ENCODE data around the gene DYNAP. TPM values are rescaled to one million over a fixed set of nuclear protein-coding genes. Genes with fewer than 3 reads are reported as not detected.

The DYNAP gene
- polyA plus RNA-seq, result 0.37 TPM
- long read RNA-seq, donor 1, result 0 reads
- long read RNA-seq, donor 2, result 0 reads
- long read RNA-seq, donor 3, result 0 reads
- long read RNA-seq, donor 4, result 0 reads
- long read RNA-seq, donor 5, result 0 reads
- long read RNA-seq, donor 6, result 0 reads
- long read RNA-seq, donor 7, result 0 reads
- long read RNA-seq, donor 8, result 0 reads
- long read RNA-seq, donor 9, result 0 reads
- long read RNA-seq, donor 10, result 0 reads
- long read RNA-seq, donor 11, result 0 reads

- WGBS (ENCODE audit: insufficient coverage, low lambda C conversion rate), result no CpG with 5 or more reads among the region's 5 CpGs
- no peak within 1 kb of the TSS for H3K4me3 ChIP-seq (ENCODE audit: low read length)
- H3K36me3 ChIP-seq (ENCODE audit: control insufficient read depth, insufficient read depth, low read length), result no peaks in the 10 kb centered on the region
- no peaks in the 10 kb centered on the region for H3K4me1 ChIP-seq (ENCODE audit: control insufficient read depth, insufficient read depth, low read length)
- no peaks in the 10 kb centered on the region for H3K27me3 ChIP-seq (ENCODE audit: control insufficient read depth, insufficient read depth, low read length)
- DNase-seq, result no peak
- H3K9me3 ChIP-seq (ENCODE audit: control insufficient read depth, low read depth, low read length), result no peaks in the 10 kb centered on the region
- H3K27ac ChIP-seq (ENCODE audit: low read length), result no peak within 1 kb of the TSS
Measured at GRCh38 chr18:54590945-54591344, at the start of gene DYNAP. Gene DYNAP, plus strand, starts transcription at chr18:54591245. Its CDS starts 38 bp downstream, at chr18:54591283.

- 100% methylated on average over 1 of the region's 1 CpG for WGBS (ENCODE audit: insufficient coverage, low lambda C conversion rate)
Measured at GRCh38 chr18:54551590-54551989, 39.5 kb upstream of the DYNAP start.

GRCh38 chr18:54555286-54555685, 35.8 kb upstream of the DYNAP start:
- Histone ChIP-seq H3K4me3 (ENCODE audit: low read length) (no peak overlapping the region), H3K27ac (ENCODE audit: low read length) (no peak overlapping the region), H3K9me3 (ENCODE audit: control insufficient read depth, low read depth, low read length) (no peaks in the 10 kb centered on the region), H3K27me3 (ENCODE audit: control insufficient read depth, insufficient read depth, low read length) (no peaks in the 10 kb centered on the region), H3K4me1 (ENCODE audit: control insufficient read depth, insufficient read depth, low read length) (no peaks in the 10 kb centered on the region), H3K36me3 (ENCODE audit: control insufficient read depth, insufficient read depth, low read length) (no peaks in the 10 kb centered on the region)
- DNase-seq, result no peak
- WGBS (ENCODE audit: insufficient coverage, low lambda C conversion rate), result no CpG with 5 or more reads among the region's 2 CpGs

More at GRCh38 chr18:54551590-54551989, 39.5 kb upstream of the DYNAP start:
- Histone ChIP-seq H3K4me3 (ENCODE audit: low read length) (no peak overlapping the region), H3K9me3 (ENCODE audit: control insufficient read depth, low read depth, low read length) (no peaks in the 10 kb centered on the region), H3K27me3 (ENCODE audit: control insufficient read depth, insufficient read depth, low read length) (no peaks in the 10 kb centered on the region), H3K27ac (ENCODE audit: low read length) (no peak overlapping the region), H3K36me3 (ENCODE audit: control insufficient read depth, insufficient read depth, low read length) (no peaks in the 10 kb centered on the region), H3K4me1 (ENCODE audit: control insufficient read depth, insufficient read depth, low read length) (no peaks in the 10 kb centered on the region)
- no peak for DNase-seq

DNA sequence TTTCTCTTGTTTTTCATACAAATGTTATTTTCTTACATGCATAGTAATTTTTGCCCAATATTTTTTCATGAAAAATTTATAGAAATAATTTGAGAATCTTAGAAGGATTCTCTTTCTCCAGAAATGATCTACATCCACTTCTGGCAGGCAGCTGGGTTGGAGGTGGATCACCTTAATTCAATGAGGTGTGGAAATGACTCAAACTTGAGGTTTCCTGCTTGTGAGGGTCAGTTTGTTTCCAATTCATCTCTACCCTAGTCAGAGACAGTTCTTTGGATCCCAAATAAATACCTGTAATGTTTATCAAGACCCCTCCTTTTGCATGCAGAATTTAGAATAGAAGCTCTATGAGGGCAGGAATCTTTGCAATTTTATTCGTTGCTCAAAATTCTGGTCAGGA, 35.0 kb upstream of the DYNAP start:
- Histone ChIP-seq H3K36me3 (ENCODE audit: control insufficient read depth, insufficient read depth, low read length) (no peaks in the 10 kb centered on the region), H3K4me1 (ENCODE audit: control insufficient read depth, insufficient read depth, low read length) (no peaks in the 10 kb centered on the region), H3K4me3 (ENCODE audit: low read length) (no peak overlapping the region), H3K27me3 (ENCODE audit: control insufficient read depth, insufficient read depth, low read length) (no peaks in the 10 kb centered on the region), H3K27ac (ENCODE audit: low read length) (no peak overlapping the region), H3K9me3 (ENCODE audit: control insufficient read depth, low read depth, low read length) (no peaks in the 10 kb centered on the region)
- WGBS (ENCODE audit: insufficient coverage, low lambda C conversion rate), result 100% methylated on average over 1 of the region's 1 CpG
- DNase-seq, result no peak

- Histone ChIP-seq H3K27ac (ENCODE audit: low read length) (no peak overlapping the region), H3K9me3 (ENCODE audit: control insufficient read depth, low read depth, low read length) (no peaks in the 10 kb centered on the region), H3K4me3 (ENCODE audit: low read length) (no peak overlapping the region), H3K27me3 (ENCODE audit: control insufficient read depth, insufficient read depth, low read length) (no peaks in the 10 kb centered on the region), H3K4me1 (ENCODE audit: control insufficient read depth, insufficient read depth, low read length) (no peaks in the 10 kb centered on the region), H3K36me3 (ENCODE audit: control insufficient read depth, insufficient read depth, low read length) (no peaks in the 10 kb centered on the region)
- no CpG with 5 or more reads among the region's 2 CpGs for WGBS (ENCODE audit: insufficient coverage, low lambda C conversion rate)
- no peak for DNase-seq
Measured at GRCh38 chr18:54557958-54558357, 33.1 kb upstream of the DYNAP start.

- DNase-seq, result no peak
- H3K36me3 ChIP-seq (ENCODE audit: control insufficient read depth, insufficient read depth, low read length), result no peaks in the 10 kb centered on the region
- H3K9me3 ChIP-seq (ENCODE audit: control insufficient read depth, low read depth, low read length), result no peaks in the 10 kb centered on the region
- H3K4me3 ChIP-seq (ENCODE audit: low read length), result no peak overlapping the region
- no peaks in the 10 kb centered on the region for H3K4me1 ChIP-seq (ENCODE audit: control insufficient read depth, insufficient read depth, low read length)
- 100% methylated on average over 1 of the region's 3 CpGs for WGBS (ENCODE audit: insufficient coverage, low lambda C conversion rate)
- no peaks in the 10 kb centered on the region for H3K27me3 ChIP-seq (ENCODE audit: control insufficient read depth, insufficient read depth, low read length)
- H3K27ac ChIP-seq (ENCODE audit: low read length), result no peak overlapping the region
Measured at GRCh38 chr18:54558609-54559585, 32.1 kb upstream of the DYNAP start.

DNA sequence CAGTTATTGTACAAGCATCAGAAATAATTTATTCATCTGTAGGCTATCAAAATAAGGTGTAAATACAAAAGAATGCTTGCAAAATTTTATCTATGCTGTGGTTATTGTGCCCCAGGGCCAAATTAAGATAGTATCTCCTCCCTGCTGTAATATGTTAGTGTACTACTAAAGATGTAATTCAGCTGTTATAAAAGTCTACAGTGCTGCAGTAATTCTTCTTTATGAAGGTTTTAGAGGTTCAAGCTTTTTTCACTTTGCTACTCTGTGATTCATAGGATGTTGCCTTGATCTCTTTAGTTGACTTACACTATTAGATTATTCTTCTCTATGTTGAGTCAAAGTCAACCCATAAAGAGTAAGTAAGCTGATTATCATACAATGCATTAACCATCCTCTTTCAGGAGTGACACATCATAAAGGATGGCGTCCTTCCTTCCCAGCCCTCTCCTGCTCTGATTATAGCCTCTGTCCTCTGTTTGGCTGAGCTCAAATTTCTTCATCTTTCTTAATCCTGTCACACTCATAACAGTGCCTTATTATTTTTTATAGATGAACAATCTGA, 29.3 kb upstream of the DYNAP start:
- 83% methylated on average over 1 of the region's 1 CpG for WGBS (ENCODE audit: insufficient coverage, low lambda C conversion rate)
- Histone ChIP-seq H3K27ac (ENCODE audit: low read length) (no peak overlapping the region), H3K4me3 (ENCODE audit: low read length) (no peak overlapping the region), H3K27me3 (ENCODE audit: control insufficient read depth, insufficient read depth, low read length) (no peaks in the 10 kb centered on the region), H3K4me1 (ENCODE audit: control insufficient read depth, insufficient read depth, low read length) (no peaks in the 10 kb centered on the region), H3K36me3 (ENCODE audit: control insufficient read depth, insufficient read depth, low read length) (no peaks in the 10 kb centered on the region), H3K9me3 (ENCODE audit: control insufficient read depth, low read depth, low read length) (no peaks in the 10 kb centered on the region)
- no peak for DNase-seq

GRCh38 chr18:54580202-54580729, 10.8 kb upstream of the DYNAP start:
- Histone ChIP-seq H3K4me1 (ENCODE audit: control insufficient read depth, insufficient read depth, low read length) (no peaks in the 10 kb centered on the region), H3K27me3 (ENCODE audit: control insufficient read depth, insufficient read depth, low read length) (no peaks in the 10 kb centered on the region), H3K27ac (ENCODE audit: low read length) (no peak overlapping the region), H3K9me3 (ENCODE audit: control insufficient read depth, low read depth, low read length) (no peaks in the 10 kb centered on the region), H3K36me3 (ENCODE audit: control insufficient read depth, insufficient read depth, low read length) (no peaks in the 10 kb centered on the region), H3K4me3 (ENCODE audit: low read length) (no peak overlapping the region)
- 80% methylated on average over 1 of the region's 3 CpGs for WGBS (ENCODE audit: insufficient coverage, low lambda C conversion rate)
- DNase-seq, result no peak

DNA sequence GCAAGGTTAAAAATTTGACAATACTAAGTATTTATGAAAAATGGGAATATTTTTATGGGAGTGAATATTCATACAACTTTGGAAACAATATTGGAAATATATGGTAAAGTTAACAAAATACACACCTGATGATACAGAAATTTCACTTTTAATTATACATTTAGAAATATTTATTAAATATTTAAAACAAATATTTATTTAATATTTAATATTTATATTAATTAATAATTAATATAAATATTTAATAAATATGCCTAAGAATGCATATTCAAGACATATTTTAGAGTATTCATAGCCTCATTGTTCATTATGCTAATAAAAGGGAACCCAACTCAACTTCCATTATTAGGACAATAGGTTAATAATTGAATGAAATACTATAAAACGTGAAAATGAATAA, 7.0 kb upstream of the DYNAP start:
- H3K4me1 ChIP-seq (ENCODE audit: control insufficient read depth, insufficient read depth, low read length), result no peaks in the 10 kb centered on the region
- H3K9me3 ChIP-seq (ENCODE audit: control insufficient read depth, low read depth, low read length), result no peaks in the 10 kb centered on the region
- no peaks in the 10 kb centered on the region for H3K36me3 ChIP-seq (ENCODE audit: control insufficient read depth, insufficient read depth, low read length)
- H3K4me3 ChIP-seq (ENCODE audit: low read length), result no peak overlapping the region
- WGBS (ENCODE audit: insufficient coverage, low lambda C conversion rate), result 83% methylated on average over 1 of the region's 1 CpG
- no peaks in the 10 kb centered on the region for H3K27me3 ChIP-seq (ENCODE audit: control insufficient read depth, insufficient read depth, low read length)
- no peak for DNase-seq
- H3K27ac ChIP-seq (ENCODE audit: low read length), result no peak overlapping the region

- Histone ChIP-seq H3K27me3 (ENCODE audit: control insufficient read depth, insufficient read depth, low read length) (no peaks in the 10 kb centered on the region), H3K4me1 (ENCODE audit: control insufficient read depth, insufficient read depth, low read length) (no peaks in the 10 kb centered on the region), H3K9me3 (ENCODE audit: control insufficient read depth, low read depth, low read length) (no peaks in the 10 kb centered on the region), H3K36me3 (ENCODE audit: control insufficient read depth, insufficient read depth, low read length) (no peaks in the 10 kb centered on the region), H3K4me3 (ENCODE audit: low read length) (no peak overlapping the region), H3K27ac (ENCODE audit: low read length) (no peak overlapping the region)
- no CpG with 5 or more reads among the region's 6 CpGs for WGBS (ENCODE audit: insufficient coverage, low lambda C conversion rate)
- no peak for DNase-seq
Measured at GRCh38 chr18:54585743-54586142, 5.3 kb upstream of the DYNAP start.

All from large intestine (tissue), 12 donors.